Caco-2 (cell line): ENCODE data around the gene VPS13D. TPM values are rescaled to one million over a fixed set of nuclear protein-coding genes. Genes with fewer than 3 reads are reported as not detected.

Experiments used
- BruUV-seq: library from RNA; stranded (reverse); fragments of 400-500 nt; replicated peaks from 2 replicates; lab custom pipeline; 2021; lab: Mats Ljungman, UMichigan
- CTCF ChIA-PET: fragments of 300-600 bp; sonication (Branson Sonifier 250); formaldehyde crosslinking; loops from one replicate; lab custom pipeline; 2022; ENCODE audit warnings: antibody characterized with exemption; lab: Charles Lee
- POLR2A ChIA-PET: fragments of 300-600 bp; sonication (Branson Sonifier 250); formaldehyde crosslinking; loops from one replicate; lab custom pipeline; 2022; ENCODE audit warnings: antibody characterized with exemption; lab: Charles Lee
- DNase-seq, 2 experiments: peaks; one replicate each; pipeline versions ENCODE4 v3.0.0 to v3.0.0-alpha.2; 2020 to 2022
- H3K27me3 ChIP-seq: replicated peaks from 2 replicates; pipeline ENCODE4 v1.6.0; 2011; ENCODE audit warnings: low read length; ENCODE audit not compliant: control insufficient read depth, insufficient read depth
- H3K36me3 ChIP-seq: 2 replicates; pipeline ENCODE4 v1.5.1; 2011; ENCODE audit warnings: low read length; ENCODE audit not compliant: control insufficient read depth, insufficient read depth
- H3K4me1 ChIP-seq: fragments of 250-450 bp; sonication (Bioruptor Pico); 2 replicates; pipeline ENCODE4 v1.5.1; 2020; ENCODE audit warnings: mild to moderate bottlenecking
- H3K4me3 ChIP-seq: 2 replicates; pipeline ENCODE4 v1.5.1; 2011; ENCODE audit warnings: low read depth, mild to moderate bottlenecking, control low read depth, low read length
- H3K9me3 ChIP-seq: fragments of 250-450 bp; sonication (Bioruptor Pico); 2 replicates; pipeline ENCODE4 v1.5.1; 2020; ENCODE audit warnings: mild to moderate bottlenecking, moderate library complexity
- H3K27ac Mint-ChIP-seq: one replicate; pipeline ENCODE4 v1.8.0; 2022; ENCODE audit warnings: mixed read lengths; ENCODE audit not compliant: unreplicated experiment
- H3K27me3 Mint-ChIP-seq: one replicate; pipeline ENCODE4 v1.8.0; 2022; ENCODE audit warnings: mixed read lengths; ENCODE audit not compliant: insufficient read depth, unreplicated experiment
- H3K36me3 Mint-ChIP-seq: one replicate; pipeline ENCODE4 v1.8.0; 2022; ENCODE audit warnings: mild to moderate bottlenecking, mixed read lengths; ENCODE audit not compliant: insufficient read depth, unreplicated experiment
- H3K4me1 Mint-ChIP-seq: one replicate; pipeline ENCODE4 v1.8.0; 2022; ENCODE audit warnings: low read depth, mixed read lengths; ENCODE audit not compliant: unreplicated experiment
- H3K4me3 Mint-ChIP-seq: one replicate; pipeline ENCODE4 v1.8.0; 2022; ENCODE audit warnings: mild to moderate bottlenecking, moderate library complexity, mixed read lengths; ENCODE audit not compliant: unreplicated experiment
- H3K9me3 Mint-ChIP-seq: one replicate; pipeline ENCODE4 v1.8.0; 2022; ENCODE audit warnings: mixed read lengths; ENCODE audit not compliant: unreplicated experiment
- CTCF ChIP-seq, 2 experiments: fragments of 200-600 bp in 1 of 2; IDR thresholded peaks; 1 replicate in 1 of 2; 2 replicates in 1 of 2; pipeline versions ENCODE4 v1.5.1 to v1.8.0; 2011 to 2022; ENCODE audit warnings: antibody characterized with exemption in 1 of 2, control low read depth in 1 of 2, inconsistent platforms in 1 of 2, low read depth in 1 of 2, low read length in 1 of 2, mild to moderate bottlenecking in 1 of 2, moderate library complexity in 1 of 2; ENCODE audit not compliant: insufficient read depth in 1 of 2, severe bottlenecking in 1 of 2, unreplicated experiment in 1 of 2
- intact Hi-C: fragments of 100-400 bp; cut with micrococcal nuclease; formaldehyde crosslinking; loops from one replicate; pipeline ENCODE4 v1.10.0; 2022; ENCODE audit not compliant: unreplicated experiment
- total RNA-seq: library from RNA; stranded (reverse); gene quantifications from 2 replicates; pipeline ENCODE4 v1.2.3, GENCODE V29; 2022

The VPS13D gene
- total RNA-seq, 1 experiment from 2014 or later = 25.6 TPM

GRCh38 chr1:12244585-12244984, 14.8 kb downstream of the VPS13D start:
- H3K4me1 ChIP-seq = no peaks in the 10 kb centered on the region
- Mint-ChIP-seq H3K36me3 (peaks cover 12% of the 10 kb centered on the region), H3K9me3 (no peaks in the 10 kb centered on the region), H3K4me1 (no peaks in the 10 kb centered on the region), H3K4me3 (no peak overlapping the region), H3K27ac (no peak overlapping the region), H3K27me3 (no peaks in the 10 kb centered on the region)
- H3K4me3 ChIP-seq = no peak overlapping the region
- H3K9me3 ChIP-seq = no peaks in the 10 kb centered on the region
- ChIA-PET CTCF (interaction anchor here (1.1 kb wide), 1 partner anchor 119 kb away, joined by 3 read pairs; no protein-coding TSS in a partner anchor), POLR2A (no interaction called here)
- no peaks in the 10 kb centered on the region for H3K27me3 ChIP-seq
- BruUV-seq = no TSS peak
- no peak for TF ChIP-seq CTCF (IDR thresholded peaks at IDR 0.05; ENCODE audit: insufficient read depth in 1 of 2, low read depth in 1 of 2, low read length in 1 of 2, severe bottlenecking in 1 of 2, unreplicated experiment in 1 of 2)
- DNase-seq = no peak
- no peaks in the 10 kb centered on the region for H3K36me3 ChIP-seq
- intact Hi-C loops = no loop called here

- H3K4me3 ChIP-seq = no peak overlapping the region
- no peaks in the 10 kb centered on the region for H3K9me3 ChIP-seq
- Mint-ChIP-seq H3K27ac (no peak overlapping the region), H3K36me3 (peaks cover 12% of the 10 kb centered on the region), H3K4me3 (no peak overlapping the region), H3K9me3 (no peaks in the 10 kb centered on the region), H3K27me3 (no peaks in the 10 kb centered on the region), H3K4me1 (no peaks in the 10 kb centered on the region)
- BruUV-seq = no TSS peak
- TF ChIP-seq CTCF (IDR thresholded peaks at IDR 0.05; ENCODE audit: insufficient read depth in 1 of 2, low read depth in 1 of 2, low read length in 1 of 2, severe bottlenecking in 1 of 2, unreplicated experiment in 1 of 2) = no peak
- ChIA-PET POLR2A (no interaction called here), CTCF (no interaction called here)
- no peaks in the 10 kb centered on the region for H3K27me3 ChIP-seq
- intact Hi-C loops = no loop called here
- DNase-seq = no peak
- H3K4me1 ChIP-seq = no peaks in the 10 kb centered on the region
- H3K36me3 ChIP-seq = no peaks in the 10 kb centered on the region
These were observed 15.3 kb downstream of the VPS13D start for GRCh38 chr1:12245116-12245515.

- no peak for DNase-seq
- H3K27ac Mint-ChIP-seq = no peak overlapping the region
These were observed 15.9 kb downstream of the VPS13D start for GRCh38 chr1:12245733-12246132.

More at GRCh38 chr1:12245733-12246132, 15.9 kb downstream of the VPS13D start:
- Mint-ChIP-seq H3K4me3 (no peak overlapping the region), H3K36me3 (peaks cover 12% of the 10 kb centered on the region), H3K9me3 (no peaks in the 10 kb centered on the region), H3K27me3 (no peaks in the 10 kb centered on the region), H3K4me1 (no peaks in the 10 kb centered on the region)
- Histone ChIP-seq H3K27me3 (no peaks in the 10 kb centered on the region), H3K4me3 (no peak overlapping the region), H3K9me3 (no peaks in the 10 kb centered on the region), H3K36me3 (no peaks in the 10 kb centered on the region), H3K4me1 (no peaks in the 10 kb centered on the region)
- CTCF ChIA-PET = no interaction called here
- no peak for TF ChIP-seq CTCF (IDR thresholded peaks at IDR 0.05; ENCODE audit: insufficient read depth in 1 of 2, low read depth in 1 of 2, low read length in 1 of 2, severe bottlenecking in 1 of 2, unreplicated experiment in 1 of 2)
- intact Hi-C loops = no loop called here
- no TSS peak for BruUV-seq
- POLR2A ChIA-PET = no interaction called here
